ENCODE results near the gene G3BP2. TPM values are rescaled to one million over a fixed set of nuclear protein-coding genes. Genes with fewer than 3 reads are reported as not detected.

G3BP2 gene
- total and polyA plus RNA-seq, 12 donors: 10.6 to 119 (median 87.1) TPM

DNA sequence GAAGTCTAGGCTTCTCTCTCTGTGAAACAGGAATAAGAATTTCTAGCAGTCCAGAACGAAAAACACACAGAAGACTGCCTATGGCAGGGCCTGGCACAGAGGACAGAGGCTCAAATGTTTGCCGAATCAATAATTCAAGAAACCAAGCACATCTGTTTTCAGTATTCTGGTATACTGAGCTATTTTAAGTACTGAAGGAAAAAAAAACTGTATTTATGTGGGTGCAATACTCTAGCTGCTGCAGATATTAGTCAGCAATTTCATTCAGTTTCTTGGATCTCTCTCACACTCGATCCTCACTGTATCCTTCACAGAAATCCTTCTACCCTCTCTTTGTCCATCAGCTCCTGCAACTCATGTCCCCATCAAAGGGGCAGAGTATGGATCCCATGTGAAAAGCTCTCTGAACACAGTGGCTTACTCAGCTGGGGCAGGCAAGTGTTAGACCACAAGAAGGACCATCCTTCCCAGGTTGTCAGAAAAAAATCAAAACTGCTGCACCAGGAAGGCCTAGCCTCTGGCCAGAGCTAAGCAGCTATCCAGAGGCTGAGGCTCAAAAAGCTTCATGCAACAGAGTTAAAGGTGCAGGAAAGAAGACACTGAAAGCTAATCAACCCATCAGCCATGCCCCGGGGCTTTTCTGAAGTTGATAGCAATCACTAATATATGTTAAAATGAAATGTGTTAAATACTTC, 42.0 kb upstream of the G3BP2 start:
- DNase-seq (no peak), ATAC-seq (peak in 2 of 8 donors; percentile 33 to 49)
- intact Hi-C loops (cut with DNase I): no loop called here
- TF ChIP-seq, protein P1, sequence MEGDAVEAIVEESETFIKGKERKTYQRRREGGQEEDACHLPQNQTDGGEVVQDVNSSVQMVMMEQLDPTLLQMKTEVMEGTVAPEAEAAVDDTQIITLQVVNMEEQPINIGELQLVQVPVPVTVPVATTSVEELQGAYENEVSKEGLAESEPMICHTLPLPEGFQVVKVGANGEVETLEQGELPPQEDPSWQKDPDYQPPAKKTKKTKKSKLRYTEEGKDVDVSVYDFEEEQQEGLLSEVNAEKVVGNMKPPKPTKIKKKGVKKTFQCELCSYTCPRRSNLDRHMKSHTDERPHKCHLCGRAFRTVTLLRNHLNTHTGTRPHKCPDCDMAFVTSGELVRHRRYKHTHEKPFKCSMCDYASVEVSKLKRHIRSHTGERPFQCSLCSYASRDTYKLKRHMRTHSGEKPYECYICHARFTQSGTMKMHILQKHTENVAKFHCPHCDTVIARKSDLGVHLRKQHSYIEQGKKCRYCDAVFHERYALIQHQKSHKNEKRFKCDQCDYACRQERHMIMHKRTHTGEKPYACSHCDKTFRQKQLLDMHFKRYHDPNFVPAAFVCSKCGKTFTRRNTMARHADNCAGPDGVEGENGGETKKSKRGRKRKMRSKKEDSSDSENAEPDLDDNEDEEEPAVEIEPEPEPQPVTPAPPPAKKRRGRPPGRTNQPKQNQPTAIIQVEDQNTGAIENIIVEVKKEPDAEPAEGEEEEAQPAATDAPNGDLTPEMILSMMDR (IDR thresholded peaks at IDR 0.05): no peak
- Histone ChIP-seq H3K4me3 (no peak overlapping the region), H3K27ac (peak overlapping the region in 2 of 10 donors; percentile 19 to 51), H3K9me3 (no peaks in the 10 kb centered on the region), H3K36me3 (peaks cover 0 to 10% (median 0%) of the 10 kb centered on the region in 9 donors), H3K27me3 (no peaks in the 10 kb centered on the region), H3K4me1 (peaks cover 0 to 28% (median 12%) of the 10 kb centered on the region in 9 donors)
- WGBS, 2 donors: 58 to 68% methylated on average over 4 of the region's 4 CpGs

DNA sequence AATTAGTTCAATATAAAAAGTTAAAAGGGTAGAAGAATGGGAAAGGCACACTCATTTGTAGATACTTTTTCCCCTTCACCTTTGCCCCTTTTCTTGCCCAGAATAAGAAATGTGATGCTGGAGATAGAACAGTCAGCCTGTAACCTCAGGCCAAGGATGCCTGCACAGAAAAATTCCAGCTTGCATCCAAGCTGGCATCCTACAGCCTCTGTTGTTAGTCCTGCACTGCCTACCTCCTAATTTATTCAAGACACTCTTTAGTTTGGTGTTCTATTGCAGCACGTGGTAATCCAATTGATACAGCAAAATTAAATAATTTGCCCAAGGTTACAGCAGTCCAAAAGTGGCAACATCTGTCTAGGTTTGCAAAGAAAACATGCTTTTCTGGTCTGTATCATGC, 41.5 kb upstream of the G3BP2 start:
- Histone ChIP-seq H3K27ac (peak overlapping the region in 2 of 10 donors; percentile 19 to 51), H3K4me3 (no peak overlapping the region), H3K9me3 (no peaks in the 10 kb centered on the region), H3K36me3 (peaks cover 0 to 10% (median 0%) of the 10 kb centered on the region in 9 donors), H3K4me1 (peaks cover 0 to 29% (median 12%) of the 10 kb centered on the region in 9 donors), H3K27me3 (no peaks in the 10 kb centered on the region)
- TF ChIP-seq, protein P1 (IDR thresholded peaks at IDR 0.05): no peak
- 71 to 93% methylated on average over 1 of the region's 1 CpG for WGBS, 2 donors
- intact Hi-C loops (cut with DNase I): no loop called here
- no peak for DNase-seq
- ATAC-seq: no peak

DNA sequence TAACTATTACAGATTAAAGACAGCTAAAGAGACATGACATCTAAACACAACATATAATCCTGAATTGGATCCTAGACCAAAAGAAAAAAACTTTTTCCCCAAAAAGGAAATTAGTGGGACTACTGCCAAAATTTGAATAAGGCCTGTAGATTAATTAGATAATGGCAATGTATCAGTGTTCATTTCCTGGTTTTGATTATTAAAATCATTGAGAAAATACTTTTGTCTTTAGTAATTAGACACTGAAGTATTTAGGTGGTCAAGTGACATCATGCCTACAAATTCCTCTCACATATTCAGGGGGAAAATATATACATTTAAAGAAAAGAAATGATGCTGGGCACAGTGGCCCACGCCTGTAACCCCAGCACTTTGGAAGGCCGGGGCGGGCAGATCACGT, 40.8 kb upstream of the G3BP2 start:
- TF ChIP-seq, protein P1 (IDR thresholded peaks at IDR 0.05): no peak
- no peak overlapping the region for H3K27ac ChIP-seq
- H3K27me3 ChIP-seq: no peaks in the 10 kb centered on the region
- DNase-seq (no peak), ATAC-seq (no peak)
- intact Hi-C loops (cut with DNase I): no loop called here
- H3K9me3 ChIP-seq: no peaks in the 10 kb centered on the region
- H3K4me1 ChIP-seq: peaks cover 0 to 30% (median 12%) of the 10 kb centered on the region in 9 donors
- WGBS, 2 donors: 95 to 96% methylated on average over 4 of the region's 4 CpGs
- peaks cover 0 to 10% (median 0%) of the 10 kb centered on the region in 9 donors for H3K36me3 ChIP-seq
- H3K4me3 ChIP-seq: no peak overlapping the region

DNA sequence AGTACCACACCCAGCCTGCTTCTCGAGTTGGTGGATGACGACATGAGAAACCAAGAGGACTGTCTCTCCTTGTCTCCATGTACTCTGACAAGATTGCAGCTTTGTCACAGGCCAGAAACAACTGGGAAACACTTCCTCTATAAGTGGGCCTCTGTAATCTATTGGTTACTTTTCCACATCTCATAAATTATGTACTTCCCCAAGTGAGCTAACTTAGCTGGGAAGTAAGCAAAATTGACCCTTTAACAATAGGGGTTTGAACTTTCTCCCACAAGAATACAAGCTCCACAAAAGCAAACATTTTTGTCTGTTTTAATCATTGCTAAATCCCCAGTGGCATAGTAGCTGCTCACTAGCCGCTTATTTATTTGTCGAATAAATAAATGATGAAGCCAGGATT, 37.0 kb upstream of the G3BP2 start:
- Histone ChIP-seq H3K4me1 (peaks cover 0 to 26% (median 8%) of the 10 kb centered on the region in 9 donors), H3K4me3 (no peak overlapping the region), H3K36me3 (peaks cover 0 to 13% (median 0%) of the 10 kb centered on the region in 9 donors), H3K27ac (peak overlapping the region in 1 of 10 donors; percentile 41), H3K9me3 (no peaks in the 10 kb centered on the region), H3K27me3 (no peaks in the 10 kb centered on the region)
- WGBS, 2 donors: 53 to 55% methylated on average over 4 of the region's 4 CpGs
- peak in 1 of 8 donors; percentile 25 for ATAC-seq
- intact Hi-C loops (cut with DNase I): no loop called here
- TF ChIP-seq, protein P1 (IDR thresholded peaks at IDR 0.05): no peak
- DNase-seq: no peak

Measured in heart right ventricle (tissue), 16 donors.